ENCODE data around the gene PHF21A. TPM values are rescaled to one million over a fixed set of nuclear protein-coding genes. Genes with fewer than 3 reads are reported as not detected.

Gene PHF21A
- total and polyA plus RNA-seq, 2 donors (not counting 3 experiments of a cell fraction or from before 2014, with no cell fraction given): 14.1 to 30.5 TPM

DNA sequence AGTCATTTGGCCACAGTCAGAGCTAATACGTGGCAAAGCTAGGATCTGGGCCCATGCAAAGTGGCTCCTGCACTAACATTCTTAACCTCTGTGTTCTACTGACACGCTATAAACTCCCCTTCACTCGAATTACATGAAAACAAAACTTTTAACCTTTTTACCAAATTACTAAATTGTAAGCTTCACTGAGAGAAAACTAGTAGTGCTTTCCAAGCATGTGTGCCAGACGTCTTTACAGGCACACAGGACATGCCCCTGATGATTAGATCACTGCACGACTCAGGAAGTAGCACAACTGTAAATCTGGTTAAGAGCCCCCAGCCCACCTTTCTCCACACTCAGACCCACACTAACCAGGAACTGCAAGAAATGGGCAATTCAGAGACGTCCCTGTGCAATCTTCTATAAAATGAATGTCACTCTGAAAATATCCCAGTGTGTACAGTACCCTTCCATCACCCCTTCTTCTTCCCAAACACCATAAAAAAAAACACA lies 16.1 kb downstream of the PHF21A start:
- no peaks in the 10 kb centered on the region for H3K36me3 ChIP-seq (ENCODE audit: control insufficient read depth in 2 of 2, extremely low read depth in 1 of 2, insufficient read depth in 2 of 2, low read length in 2 of 2)
- H4K20me1 ChIP-seq (replicated peaks; ENCODE audit: control insufficient read depth, extremely low read depth, insufficient read depth, low read length): no peaks in the 10 kb centered on the region
- H3K4me3 ChIP-seq (replicated peaks in 1 of 3; ENCODE audit: insufficient read depth in 1 of 3, low read depth in 1 of 3, low read length in 3 of 3): no peak overlapping the region
- no TSS peak for BruUV-seq (replicated peaks)
- dilution Hi-C loops (cut with MboI; ENCODE audit: extremely low pct_ligation_motif_present, low sequenced_read_pairs) (no loop called here), intact Hi-C loops (cut with micrococcal nuclease) (no loop called here)
- H3K9me1 ChIP-seq (replicated peaks; ENCODE audit: control insufficient read depth, extremely low read depth, insufficient read depth, low read length): no peaks in the 10 kb centered on the region
- H3K79me2 ChIP-seq (ENCODE audit: control insufficient read depth, insufficient read depth, low read length): no peaks in the 10 kb centered on the region
- POLR2A ChIA-PET: no interaction called here
- no peak for FAIRE-seq
- H2AFZ ChIP-seq (ENCODE audit: low read depth, low read length): no peak overlapping the region
- H3K4me2 ChIP-seq (ENCODE audit: insufficient read depth, low read length): no peak overlapping the region
- CTCF ChIA-PET: interaction anchor here (0.8 to 1.6 kb wide), 3 partner anchors 9 to 12 kb away, joined by 3 to 6 read pairs (median 4); no protein-coding TSS in a partner anchor
- no peak for DNase-seq (ENCODE audit: low read depth, low spot score)
- H3K9me3 ChIP-seq (replicated peaks; ENCODE audit: control insufficient read depth, insufficient read depth, low read length): no peaks in the 10 kb centered on the region
- no peak overlapping the region for H3K9ac ChIP-seq (replicated peaks; ENCODE audit: extremely low read depth, insufficient read depth, low read length)
- no peak overlapping the region for H3K27ac ChIP-seq (ENCODE audit: insufficient read depth, low read depth, low read length)
- H3K4me1 ChIP-seq (ENCODE audit: control insufficient read depth, extremely low read depth, insufficient read depth, low read length): peaks cover 5% of the 10 kb centered on the region
- no peaks in the 10 kb centered on the region for H3K27me3 ChIP-seq (ENCODE audit: control insufficient read depth in 2 of 2, insufficient read depth in 2 of 2, low read length in 2 of 2)
- TF ChIP-seq POLR2AphosphoS5 (IDR thresholded peaks at IDR 0.05; ENCODE audit: insufficient read depth, low read depth, low read length) (no peak), JUN (IDR thresholded peaks at IDR 0.05; ENCODE audit: borderline replicate concordance, insufficient read depth, insufficient read length, low read depth) (no peak), FOS (IDR thresholded peaks at IDR 0.05; ENCODE audit: borderline replicate concordance, insufficient read depth, low read length) (no peak), EZH2 (IDR thresholded peaks at IDR 0.05; ENCODE audit: borderline replicate concordance, low read depth, low read length, severe bottlenecking) (no peak), POLR2A (IDR thresholded peaks at IDR 0.05; ENCODE audit: low read depth, low read length) (no peak), MYC (IDR thresholded peaks at IDR 0.05; ENCODE audit: low read depth, low read length) (no peak), GATA2 (IDR thresholded peaks at IDR 0.05; ENCODE audit: insufficient read depth, insufficient read length, low read depth, low read length) (no peak)
- TF ChIP-seq, protein P1, sequence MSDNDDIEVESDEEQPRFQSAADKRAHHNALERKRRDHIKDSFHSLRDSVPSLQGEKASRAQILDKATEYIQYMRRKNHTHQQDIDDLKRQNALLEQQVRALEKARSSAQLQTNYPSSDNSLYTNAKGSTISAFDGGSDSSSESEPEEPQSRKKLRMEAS (IDR thresholded peaks at IDR 0.05; ENCODE audit: insufficient read depth, insufficient read length): no peak
- TF ChIP-seq, protein P2, sequence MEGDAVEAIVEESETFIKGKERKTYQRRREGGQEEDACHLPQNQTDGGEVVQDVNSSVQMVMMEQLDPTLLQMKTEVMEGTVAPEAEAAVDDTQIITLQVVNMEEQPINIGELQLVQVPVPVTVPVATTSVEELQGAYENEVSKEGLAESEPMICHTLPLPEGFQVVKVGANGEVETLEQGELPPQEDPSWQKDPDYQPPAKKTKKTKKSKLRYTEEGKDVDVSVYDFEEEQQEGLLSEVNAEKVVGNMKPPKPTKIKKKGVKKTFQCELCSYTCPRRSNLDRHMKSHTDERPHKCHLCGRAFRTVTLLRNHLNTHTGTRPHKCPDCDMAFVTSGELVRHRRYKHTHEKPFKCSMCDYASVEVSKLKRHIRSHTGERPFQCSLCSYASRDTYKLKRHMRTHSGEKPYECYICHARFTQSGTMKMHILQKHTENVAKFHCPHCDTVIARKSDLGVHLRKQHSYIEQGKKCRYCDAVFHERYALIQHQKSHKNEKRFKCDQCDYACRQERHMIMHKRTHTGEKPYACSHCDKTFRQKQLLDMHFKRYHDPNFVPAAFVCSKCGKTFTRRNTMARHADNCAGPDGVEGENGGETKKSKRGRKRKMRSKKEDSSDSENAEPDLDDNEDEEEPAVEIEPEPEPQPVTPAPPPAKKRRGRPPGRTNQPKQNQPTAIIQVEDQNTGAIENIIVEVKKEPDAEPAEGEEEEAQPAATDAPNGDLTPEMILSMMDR (IDR thresholded peaks at IDR 0.05; ENCODE audit: extremely low read depth in 1 of 2, insufficient read depth in 1 of 2, low read depth in 1 of 2, low read length in 2 of 2): no peak

All from endothelial cell of umbilical vein (primary cell).